MM.1S (cell line): ENCODE data around the gene STX10.

Experiments used
- CTCF ChIP-seq: fragments of 300-600 bp; sonication (generic); IDR thresholded peaks from 2 replicates; pipeline ENCODE4 v1.5.1; 2016; ENCODE audit warnings: antibody characterized with exemption, low read length, mixed read lengths
- EZH2 ChIP-seq: fragments of 300-600 bp; sonication (generic); optimal IDR thresholded peaks from 2 replicates; pipeline ENCODE3; 2017; ENCODE audit warnings: low read depth, mild to moderate bottlenecking, antibody characterized with exemption, low read length, mixed read lengths
- EZH2phosphoT487 ChIP-seq: fragments of 300-600 bp; sonication (generic); IDR thresholded peaks from 2 replicates; pipeline ENCODE4 v1.6.1; 2018; ENCODE audit warnings: antibody characterized with exemption, low read length

- no peak for TF ChIP-seq CTCF
- TF ChIP-seq EZH2: no peak
- no peak for TF ChIP-seq EZH2phosphoT487
Measured at GRCh38 chr19:13130886-13131490, 19.2 kb downstream of the STX10 start.
